ENCODE results near the gene LILRA2. TPM values are rescaled to one million over a fixed set of nuclear protein-coding genes. Genes with fewer than 3 reads are reported as not detected.

Gene LILRA2
- polyA plus RNA-seq, 1 donor (not counting 4 experiments of a cell fraction or from before 2014, with no cell fraction given): not detected

- Histone ChIP-seq H3K4me3 (ENCODE audit: control insufficient read depth in 2 of 3, extremely low read depth in 1 of 3, insufficient read depth in 2 of 3, low read depth in 1 of 3, low read length in 3 of 3) (no peak overlapping the region), H3K27me3 (ENCODE audit: control insufficient read depth, extremely low read depth, insufficient read depth, low read length) (no peaks in the 10 kb centered on the region), H3K36me3 (ENCODE audit: control insufficient read depth in 2 of 2, extremely low read depth in 1 of 2, insufficient read depth in 2 of 2, low read length in 2 of 2) (no peaks in the 10 kb centered on the region), H3K4me1 (ENCODE audit: control insufficient read depth, extremely low read depth, insufficient read depth, low read length) (no peaks in the 10 kb centered on the region), H3K79me2 (ENCODE audit: control insufficient read depth, insufficient read depth, low read length) (no peaks in the 10 kb centered on the region), H3K4me2 (ENCODE audit: control insufficient read depth, extremely low read depth, insufficient read depth, low read depth, low read length) (no peak overlapping the region), H3K9me3 (ENCODE audit: control insufficient read depth, low read depth, low read length) (peaks cover 15% of the 10 kb centered on the region), H3K27ac (ENCODE audit: control insufficient read depth, insufficient read depth, low read length) (no peak overlapping the region), H2AFZ (ENCODE audit: control insufficient read depth, low read length) (no peak overlapping the region), H3K9ac (ENCODE audit: control insufficient read depth, extremely low read depth, insufficient read depth, low read length) (no peak overlapping the region), H4K20me1 (ENCODE audit: control insufficient read depth, extremely low read depth, insufficient read depth, low read length) (no peaks in the 10 kb centered on the region), H3K9me1 (ENCODE audit: control insufficient read depth, extremely low read depth, insufficient read depth, low read length) (no peaks in the 10 kb centered on the region)
- dilution Hi-C loops (cut with MboI; ENCODE audit: extremely low pct_ligation_motif_present, low sequenced_read_pairs): no loop called here
- TF ChIP-seq EZH2 (IDR thresholded peaks at IDR 0.05; ENCODE audit: low read length) (no peak), CTCF (optimal IDR thresholded peaks at IDR 0.05 in 1 of 3, IDR thresholded peaks at IDR 0.05 in 1 of 3, conservative IDR thresholded peaks at IDR 0.05 in 1 of 3; ENCODE audit: extremely low read depth in 1 of 3, insufficient read depth in 2 of 3, low read length in 3 of 3) (no peak)
- FAIRE-seq: no peak
- DNase-seq (ENCODE audit: low read depth, low spot score): no peak
Observed at GRCh38 chr19:54548806-54549205, 24.8 kb upstream of the LILRA2 start.

- FAIRE-seq (no peak), DNase-seq (ENCODE audit: low read depth, low spot score) (no peak)
- Histone ChIP-seq H3K9me3 (ENCODE audit: control insufficient read depth, low read depth, low read length) (peaks cover 15% of the 10 kb centered on the region), H3K79me2 (ENCODE audit: control insufficient read depth, insufficient read depth, low read length) (no peaks in the 10 kb centered on the region), H3K9ac (ENCODE audit: control insufficient read depth, extremely low read depth, insufficient read depth, low read length) (no peak overlapping the region), H3K27ac (ENCODE audit: control insufficient read depth, insufficient read depth, low read length) (no peak overlapping the region), H2AFZ (ENCODE audit: control insufficient read depth, low read length) (no peak overlapping the region), H3K27me3 (ENCODE audit: control insufficient read depth, extremely low read depth, insufficient read depth, low read length) (no peaks in the 10 kb centered on the region), H3K4me1 (ENCODE audit: control insufficient read depth, extremely low read depth, insufficient read depth, low read length) (no peaks in the 10 kb centered on the region), H4K20me1 (ENCODE audit: control insufficient read depth, extremely low read depth, insufficient read depth, low read length) (no peaks in the 10 kb centered on the region), H3K36me3 (ENCODE audit: control insufficient read depth in 2 of 2, extremely low read depth in 1 of 2, insufficient read depth in 2 of 2, low read length in 2 of 2) (no peaks in the 10 kb centered on the region), H3K4me3 (ENCODE audit: control insufficient read depth in 2 of 3, extremely low read depth in 1 of 3, insufficient read depth in 2 of 3, low read depth in 1 of 3, low read length in 3 of 3) (no peak overlapping the region), H3K9me1 (ENCODE audit: control insufficient read depth, extremely low read depth, insufficient read depth, low read length) (no peaks in the 10 kb centered on the region), H3K4me2 (ENCODE audit: control insufficient read depth, extremely low read depth, insufficient read depth, low read depth, low read length) (no peak overlapping the region)
- no peak for TF ChIP-seq EZH2 (IDR thresholded peaks at IDR 0.05; ENCODE audit: low read length)
- TF ChIP-seq CTCF (optimal IDR thresholded peaks at IDR 0.05 in 1 of 3, IDR thresholded peaks at IDR 0.05 in 1 of 3, conservative IDR thresholded peaks at IDR 0.05 in 1 of 3; ENCODE audit: extremely low read depth in 1 of 3, insufficient read depth in 2 of 3, low read length in 3 of 3): no peak
- dilution Hi-C loops (cut with MboI; ENCODE audit: extremely low pct_ligation_motif_present, low sequenced_read_pairs): no loop called here
Observed at GRCh38 chr19:54549224-54549623, 24.4 kb upstream of the LILRA2 start.
